Epidermal melanocyte (primary cell): ENCODE measurements around the gene ZFHX2.

Source experiments
- DNase-seq: peaks from one replicate; pipeline ENCODE4 v3.0.0; 2011; ENCODE audit warnings: low spot score; ENCODE audit not compliant: insufficient read length

Gene ZFHX2

GRCh38 chr14:23520899-23521533, 30.5 kb downstream of the ZFHX2 start:
- no peak for DNase-seq

DNA sequence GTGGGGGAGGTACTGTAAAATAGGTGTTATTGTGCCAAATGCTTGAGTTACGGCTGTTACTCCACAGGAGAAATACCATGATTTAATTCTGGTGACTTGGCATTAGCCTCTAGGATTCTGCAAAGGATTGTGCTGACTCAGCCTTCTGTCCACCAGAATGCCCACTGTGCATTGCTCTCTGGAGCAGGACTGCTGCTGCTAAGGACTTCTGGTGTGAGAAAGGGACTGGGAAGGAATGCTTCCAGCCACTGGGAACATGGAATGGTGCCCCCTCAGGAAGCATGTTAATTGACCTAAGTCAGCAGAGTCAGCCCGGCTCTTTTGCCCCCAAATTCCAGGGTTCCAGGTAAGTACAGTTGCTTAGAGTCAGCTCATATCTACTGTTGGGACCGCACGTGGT, 32.9 kb downstream of the ZFHX2 start:
- DNase-seq, result no peak

GRCh38 chr14:23517650-23518326, 33.8 kb downstream of the ZFHX2 start:
- no peak for DNase-seq

DNA sequence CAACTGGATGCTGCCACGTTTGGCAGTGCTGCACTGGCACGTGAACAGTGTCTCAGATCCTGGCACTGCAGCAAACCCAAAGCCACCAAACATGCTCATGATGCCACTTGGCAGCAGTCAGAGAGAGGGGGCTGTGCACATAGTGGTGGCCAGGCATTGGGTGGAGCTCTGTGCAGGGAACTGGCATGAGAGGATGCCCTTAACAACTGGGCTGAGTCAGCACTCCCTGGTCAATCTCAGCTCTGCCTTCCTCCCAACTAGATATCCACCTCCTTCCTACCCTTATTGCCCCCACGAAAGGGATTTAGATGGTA, 37.0 kb downstream of the ZFHX2 start:
- DNase-seq, result no peak

DNA sequence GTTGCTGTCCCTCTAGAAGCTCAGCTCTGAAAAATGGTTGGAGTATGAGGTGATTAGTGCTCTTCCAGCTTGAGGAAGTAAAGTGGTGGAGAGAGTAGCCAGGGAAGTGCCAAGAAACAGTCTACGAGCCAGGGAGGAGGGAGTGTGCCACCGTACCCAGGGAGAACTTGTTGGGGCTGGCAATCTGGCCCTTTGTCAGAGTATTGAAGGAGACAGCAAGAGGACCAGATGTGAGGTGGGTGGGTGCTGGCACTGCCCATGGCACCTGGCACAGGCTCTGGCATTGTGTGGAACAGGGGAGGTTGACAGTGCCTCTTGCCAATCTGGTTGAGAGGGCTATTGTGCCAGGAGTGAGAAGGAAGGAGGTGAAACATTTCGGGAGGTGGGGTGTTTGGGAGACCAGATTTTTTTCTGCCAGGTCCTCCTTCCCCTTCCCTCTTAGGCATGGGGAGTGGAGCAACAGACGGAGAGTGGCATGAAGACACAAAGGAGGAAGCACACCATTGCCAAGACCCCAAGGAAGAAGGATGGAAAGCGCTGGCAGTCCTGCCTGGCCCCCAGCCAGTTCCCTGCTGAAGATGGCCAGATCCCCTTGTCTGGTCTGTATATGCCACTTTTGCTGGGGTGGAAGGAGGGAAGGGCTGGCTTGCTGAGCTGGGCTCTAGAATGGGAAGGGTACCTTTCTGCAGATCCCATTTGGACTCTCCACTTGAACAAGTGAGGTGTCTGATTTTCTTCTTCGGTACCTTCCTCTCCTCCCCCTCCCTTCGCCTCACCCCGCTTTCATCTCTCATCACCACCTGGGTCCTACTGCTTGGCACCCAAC, 37.5 kb downstream of the ZFHX2 start:
- DNase-seq, result no peak

DNA sequence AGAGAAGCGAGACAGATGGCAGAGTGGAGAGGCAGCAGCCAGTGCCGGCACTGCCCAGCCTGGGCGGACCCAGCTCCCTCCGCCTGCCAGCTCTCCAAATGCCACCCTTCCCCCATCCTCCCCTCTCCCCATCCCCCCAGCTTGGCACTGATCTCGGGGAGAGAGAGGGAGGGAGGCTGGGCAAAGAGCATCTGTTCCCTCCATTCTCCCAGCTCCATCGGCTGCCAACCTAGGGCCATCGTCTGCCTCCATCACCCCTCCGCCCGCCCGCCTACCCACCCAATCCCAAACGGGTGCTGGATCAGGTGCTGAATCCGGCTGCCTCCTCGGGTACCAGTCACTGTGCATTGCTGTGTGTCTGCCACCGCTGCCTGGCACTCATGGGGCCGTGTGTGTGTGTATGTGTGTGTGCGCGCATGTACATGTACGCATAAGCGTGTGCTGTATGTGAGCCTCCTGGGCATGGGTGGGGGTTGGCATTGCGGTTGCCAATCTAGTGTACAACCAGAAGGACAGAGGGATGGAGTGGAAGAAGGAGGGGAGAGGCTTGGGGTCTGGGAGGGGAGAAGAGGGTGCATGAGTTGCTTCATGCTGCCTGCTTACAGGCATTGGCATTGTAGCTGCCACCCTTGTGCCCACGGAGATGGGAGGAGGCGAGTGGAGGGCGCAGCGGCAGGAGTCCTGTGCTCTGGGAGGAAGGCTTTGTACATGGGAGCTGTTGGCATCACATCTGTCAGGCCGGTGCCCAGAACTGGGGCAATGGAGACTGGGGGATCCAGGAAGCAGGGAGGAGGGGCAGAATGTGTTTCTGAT, 38.4 kb downstream of the ZFHX2 start:
- no peak for DNase-seq

DNA sequence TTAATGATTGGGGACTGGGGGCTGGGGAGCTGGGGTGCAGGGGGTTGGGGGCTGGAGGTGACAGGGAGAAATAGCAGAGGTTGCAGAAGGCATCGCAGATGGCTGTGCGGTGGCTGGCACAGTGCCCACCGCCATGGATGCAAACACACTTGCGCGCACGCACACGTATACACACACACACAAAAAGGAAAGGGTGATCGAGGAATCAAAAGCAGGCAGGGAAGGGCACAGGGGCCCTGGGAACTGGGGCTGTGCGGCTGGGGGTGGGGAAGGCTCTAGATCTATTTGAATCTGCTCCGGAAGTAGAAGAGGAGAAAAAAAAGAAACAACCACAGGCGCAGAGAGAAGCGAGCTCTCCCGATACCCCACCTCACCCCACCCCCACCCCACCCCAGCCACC, 39.4 kb downstream of the ZFHX2 start:
- no peak for DNase-seq

GRCh38 chr14:23494223-23494622, 57.3 kb downstream of the ZFHX2 start:
- DNase-seq, result no peak

- no peak for DNase-seq
These were observed 58.8 kb downstream of the ZFHX2 start for GRCh38 chr14:23492618-23493272.

DNA sequence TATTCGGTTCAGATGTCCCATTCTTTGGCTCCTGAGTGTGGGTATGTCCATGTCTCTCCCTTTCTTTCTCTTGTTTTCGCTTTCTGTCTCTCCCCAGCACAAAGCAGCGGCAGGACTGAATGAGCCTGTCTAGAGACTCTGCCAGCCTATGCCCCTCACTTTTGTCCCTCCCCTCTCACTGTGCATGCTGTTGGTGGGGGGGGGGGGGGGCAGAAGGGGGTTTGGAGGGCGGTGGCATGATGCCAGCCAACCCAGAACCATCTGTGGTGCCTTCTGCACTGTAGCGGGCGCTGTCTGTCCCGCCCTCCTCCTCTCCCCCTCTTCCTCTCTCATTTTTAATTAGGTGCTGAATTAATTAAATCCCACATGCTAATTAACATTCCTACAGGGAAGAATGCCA, 64.3 kb downstream of the ZFHX2 start:
- no peak for DNase-seq

DNA sequence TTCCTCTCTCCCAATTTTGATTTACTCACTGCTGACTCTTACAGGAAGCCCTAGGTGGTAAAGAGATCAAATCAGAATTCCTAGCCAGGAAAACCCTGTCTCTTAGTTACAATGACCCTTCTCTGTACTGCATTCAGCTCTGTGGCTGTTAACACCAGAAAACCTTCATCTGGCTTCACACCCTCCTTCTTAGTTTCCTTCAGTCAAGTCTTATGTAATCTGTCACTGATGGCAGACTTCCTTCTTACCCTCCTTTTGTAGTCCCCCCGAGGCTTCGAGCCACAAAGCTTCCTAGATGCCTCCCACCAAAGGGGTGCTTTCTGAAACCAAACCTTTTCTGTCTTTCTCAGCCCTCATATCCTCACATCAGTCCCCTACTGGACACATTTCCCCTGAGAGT, 65.5 kb downstream of the ZFHX2 start:
- no peak for DNase-seq

GRCh38 chr14:23485326-23485725, 66.2 kb downstream of the ZFHX2 start:
- no peak for DNase-seq

- no peak for DNase-seq
These were observed 68.2 kb downstream of the ZFHX2 start for GRCh38 chr14:23483236-23483854.

GRCh38 chr14:23482823-23483148, 68.8 kb downstream of the ZFHX2 start:
- DNase-seq, result no peak

- no peak for DNase-seq
These were observed 69.4 kb downstream of the ZFHX2 start for GRCh38 chr14:23481979-23482822.

DNA sequence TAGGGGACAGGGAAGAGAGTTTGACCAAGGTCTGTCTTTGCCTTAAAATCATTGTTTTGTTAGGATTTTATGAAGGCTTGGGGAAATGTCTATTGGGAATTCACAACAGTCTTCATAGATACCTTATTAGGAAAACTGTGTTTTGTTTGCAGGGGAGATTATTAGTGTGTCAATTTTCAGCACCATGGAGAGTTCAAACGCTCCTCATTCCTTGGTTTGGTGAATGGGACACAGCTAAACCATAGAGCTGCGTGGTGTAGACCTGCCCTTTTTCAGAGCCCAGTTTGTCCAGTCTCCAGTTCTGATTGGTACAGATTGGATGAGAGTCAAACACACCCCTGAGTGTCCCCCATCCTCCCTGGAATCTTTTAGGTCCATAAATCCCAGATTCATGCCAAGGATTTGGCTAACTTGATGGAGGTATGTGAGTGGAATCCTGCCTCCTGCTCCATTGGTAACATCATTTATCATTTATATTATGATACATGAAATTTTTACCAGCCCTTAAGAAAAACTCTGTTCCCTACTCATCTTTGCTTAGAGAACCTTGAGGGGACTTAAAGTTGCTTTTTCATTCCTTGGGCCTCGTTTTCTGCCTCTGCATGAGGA, 70.1 kb downstream of the ZFHX2 start:
- no peak for DNase-seq

DNA sequence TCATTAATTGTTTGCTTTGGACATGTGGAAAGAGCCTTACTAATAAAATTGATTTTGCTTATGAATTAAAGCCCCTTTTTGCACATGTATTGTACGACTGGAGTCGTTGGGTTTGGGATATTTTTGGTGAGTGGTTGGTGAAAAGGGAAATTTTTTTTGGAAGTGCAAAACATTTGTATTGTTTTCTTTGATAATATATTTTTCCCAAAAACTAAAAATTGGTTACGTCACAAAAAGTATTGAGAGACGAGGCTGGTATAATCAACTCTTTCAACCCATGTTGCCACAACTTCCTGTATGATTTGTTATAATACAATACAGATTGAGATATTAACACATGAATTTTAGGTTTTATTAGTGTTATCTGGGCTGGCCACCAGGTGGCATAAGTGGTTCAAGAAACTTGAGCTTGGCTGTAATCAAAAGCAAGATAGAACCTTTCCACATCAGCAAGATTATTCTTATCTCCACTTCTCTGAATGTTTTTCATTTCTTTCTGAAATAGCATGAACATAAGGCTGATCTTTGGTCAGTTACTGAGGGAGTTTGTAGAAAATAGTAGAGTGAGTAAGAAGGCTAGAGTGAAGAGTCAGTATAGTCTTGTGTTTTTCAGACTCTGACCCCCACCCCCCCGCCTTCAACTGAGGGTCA, 73.3 kb downstream of the ZFHX2 start:
- peak; percentile 34 for DNase-seq

GRCh38 chr14:23470947-23471346, 80.6 kb downstream of the ZFHX2 start:
- DNase-seq, result no peak
